Heart left ventricle (tissue), 13 donors: ENCODE measurements around the gene CNR1.

ENCODE experiments used
- CTCF ChIP-seq, 12 donors: fragments of 200-600 bp; sonication (generic) in 4 of 12; IDR thresholded peaks; one replicate each; pipeline versions ENCODE4 v1.5.0 to v1.8.0; 2018 to 2022; ENCODE audit warnings: antibody characterized with exemption in 12 of 12, mild to moderate bottlenecking in 5 of 12
- POLR2A ChIP-seq, 2 donors: fragments of 450-650 bp; IDR thresholded peaks; one replicate each; pipeline ENCODE4 v1.6.1; 2017; ENCODE audit warnings: antibody characterized with exemption in 2 of 2, mild to moderate bottlenecking in 2 of 2, moderate library complexity in 2 of 2
- donor health status: ischemic (EF 13 %, LVEDD 7.1; RV severe dilation, severe dysfunction).
- donor health status: DM: no; HTN: yes; CAD: no.
- donor health status: DM: no; HTN: no; CAD: no.
- donor health status: ischemic (EF 25% LVEDD 6.9; RV normal size, moderate dysfunction).
- donor health status: ischemic (EF 25% LVEDD 5.7; RV mildly dilated, moderate dysfunction).
- donor health status: ischemic (EF 35%, LVEDD 5.7; RV mildly dilated, moderate dysfunction).
- donor health status: nonischemic (EF 11% LVEDD 7.7; RV severe dilation, severe dysfunction).
- donor health status: DM: yes; HTN: yes; CAD: no.
- donor health status: PGD.
- donor health status: ischemic (EF 29% LVEDD 5.4; RV normal size, mild dysfunction).
- donor health status: nonischemic (EF 23%, LVEDD 6.1; RV moderate dilation, normal function).

DNA sequence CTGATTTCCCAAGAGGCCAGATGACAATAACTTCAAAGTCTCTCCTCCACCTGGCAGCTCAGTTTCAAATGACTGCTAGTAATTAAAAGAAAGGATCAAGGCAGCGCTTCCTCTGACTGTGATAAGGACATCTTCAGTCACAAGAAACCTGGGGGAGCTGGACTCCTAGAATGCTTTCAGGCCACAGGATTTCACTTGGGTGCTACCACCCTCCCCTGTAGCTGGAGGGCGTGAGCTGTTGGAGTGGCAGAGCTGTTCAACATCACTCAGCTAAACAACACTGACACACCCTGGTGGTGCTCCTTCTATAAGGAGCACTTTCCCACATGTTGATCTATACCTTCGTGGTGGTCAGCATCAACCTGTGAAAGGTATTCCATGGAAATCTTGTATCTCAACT is 2.2 kb upstream of the CNR1 start:
- TF ChIP-seq POLR2A (IDR thresholded peaks at IDR 0.05): no peak
- TF ChIP-seq CTCF (IDR thresholded peaks at IDR 0.05): no peak
